HCT116 (cell line): ENCODE measurements around the gene EVI5. TPM values are rescaled to one million over a fixed set of nuclear protein-coding genes. Genes with fewer than 3 reads are reported as not detected.
"Not testable (repeated sequence)": the region's sequence is repeated elsewhere in the genome, so short reads cannot be mapped to it uniquely, and the experiment has no call there.

Experiments used
- ATAC-seq: fragments of 200-7000 bp; cut with Tn5 transposase; 2 replicates; pipeline ENCODE4 v1.9.1; 2020; ENCODE audit warnings: mild to moderate bottlenecking, moderate library complexity
- BruUV-seq: library from RNA; stranded (reverse); fragments of 400-500 nt; replicated peaks from 2 replicates; lab custom pipeline; 2021; lab: Mats Ljungman, UMichigan
- CTCF ChIA-PET: fragments of 300-600 bp; sonication (Branson Sonifier 250); formaldehyde crosslinking; loops from one replicate; lab custom pipeline; 2021; ENCODE audit warnings: antibody characterized with exemption; lab: Charles Lee
- POLR2A ChIA-PET: fragments of 300-600, 350-600 bp; sonication (Branson Sonifier 250); formaldehyde crosslinking; loops from one replicate; lab custom pipeline; 2021; ENCODE audit warnings: antibody characterized with exemption; lab: Charles Lee
- RAD21 ChIA-PET, 2 experiments: fragments of 300-600 bp; sonication (Branson Sonifier 250); formaldehyde crosslinking; loops; one replicate each; lab custom pipeline; 2023; ENCODE audit warnings: low total read pairs in 2 of 2; ENCODE audit not compliant: uncharacterized antibody in 2 of 2, unreplicated experiment in 2 of 2, low non-redundant PET in 1 of 2; lab: Charles Lee
- DNase-seq: peaks from one replicate; pipeline ENCODE4 v3.0.0-alpha.2; 2010; ENCODE audit warnings: low read depth, low spot score
- H2AFZ ChIP-seq: fragments of 200-600 bp; shearing (Covaris generic), sonication (generic); 2 replicates; pipeline ENCODE4 v1.6.1; 2017; ENCODE audit warnings: low read depth, mixed run types, mixed read lengths, antibody characterized with exemption, low read length; ENCODE audit not compliant: poor library complexity, severe bottlenecking
- H3K27ac ChIP-seq: 2 replicates; pipeline ENCODE4 v1.5.1; 2012; ENCODE audit warnings: low read depth, low read length
- H3K27me3 ChIP-seq: fragments of 200-600 bp; sonication (generic); 2 replicates; pipeline ENCODE4 v1.6.1; 2016; ENCODE audit warnings: mixed run types, low read length, mixed read lengths; ENCODE audit not compliant: insufficient read depth
- H3K36me3 ChIP-seq, 2 experiments: fragments of 200-500 bp in 1 of 2; fragments of 200-600 bp in 1 of 2; sonication (Bioruptor generic) in 1 of 2; sonication (generic) in 1 of 2; 2 replicates each; pipeline versions ENCODE4 v1.5.1 to v1.6.1; 2014 to 2016; ENCODE audit warnings: low read length in 2 of 2, inconsistent platforms in 1 of 2, mixed read lengths in 1 of 2, mixed run types in 1 of 2; ENCODE audit not compliant: insufficient read depth in 2 of 2, control insufficient read depth in 1 of 2
- H3K4me1 ChIP-seq, 2 experiments: fragments of 200-600 bp in 1 of 2; sonication (generic) in 1 of 2; 2 replicates each; pipeline versions ENCODE4 v1.5.1 to v1.6.1; 2012 to 2017; ENCODE audit warnings: low read length in 2 of 2, inconsistent platforms in 1 of 2, mild to moderate bottlenecking in 1 of 2, mixed read lengths in 1 of 2, mixed run types in 1 of 2, moderate library complexity in 1 of 2; ENCODE audit not compliant: insufficient read depth in 2 of 2, control insufficient read depth in 1 of 2
- H3K4me2 ChIP-seq: fragments of 200-600 bp; sonication (generic); 2 replicates; pipeline ENCODE4 v1.6.1; 2017; ENCODE audit warnings: mixed run types, low read length, mixed read lengths
- H3K4me3 ChIP-seq, 2 experiments: fragments of 200-600 bp in 1 of 2; sonication (generic) in 1 of 2; replicated peaks in 1 of 2; 2 replicates each; pipeline ENCODE4 v1.5.1; 2011 to 2016; ENCODE audit warnings: low read length in 2 of 2, control low read depth in 1 of 2, low read depth in 1 of 2, mild to moderate bottlenecking in 1 of 2, mixed read lengths in 1 of 2, mixed run types in 1 of 2
- H3K79me2 ChIP-seq: fragments of 200-600 bp; sonication (generic); 2 replicates; pipeline ENCODE4 v1.6.1; 2017; ENCODE audit warnings: mild to moderate bottlenecking, mixed run types, low read length, moderate library complexity, mixed read lengths; ENCODE audit not compliant: insufficient read depth
- H3K9ac ChIP-seq: fragments of 200-600 bp; sonication (generic); 2 replicates; pipeline ENCODE4 v1.6.1; 2016; ENCODE audit warnings: low read length, mixed read lengths
- H3K9me2 ChIP-seq: fragments of 200-600 bp; sonication (generic), shearing (Covaris generic); 2 replicates; pipeline ENCODE4 v1.6.1; 2017; ENCODE audit warnings: mixed run types, mild to moderate bottlenecking, moderate library complexity; ENCODE audit not compliant: insufficient read depth
- H3K9me3 ChIP-seq, 2 experiments: fragments of 200-500 bp in 1 of 2; fragments of 200-600 bp in 1 of 2; sonication (Bioruptor generic) in 1 of 2; sonication (generic) in 1 of 2; 2 replicates each; pipeline ENCODE4 v1.6.1; 2014 to 2017; ENCODE audit warnings: low read length in 2 of 2, mixed read lengths in 2 of 2, inconsistent platforms in 1 of 2, low read depth in 1 of 2, mild to moderate bottlenecking in 1 of 2, mixed run types in 1 of 2, moderate library complexity in 1 of 2; ENCODE audit not compliant: control insufficient read depth in 1 of 2, insufficient read depth in 1 of 2
- H4K20me1 ChIP-seq: fragments of 200-600 bp; sonication (generic), shearing (Covaris generic); 2 replicates; pipeline ENCODE4 v1.6.1; 2017; ENCODE audit warnings: mixed run types, mild to moderate bottlenecking, moderate library complexity; ENCODE audit not compliant: insufficient read depth
- CBX3 ChIP-seq: IDR thresholded peaks from 2 replicates; pipeline ENCODE4 v1.6.1; 2012; ENCODE audit warnings: low read depth
- EGR1 ChIP-seq: IDR thresholded peaks from 2 replicates; pipeline ENCODE4 v1.6.1; 2012; ENCODE audit warnings: low read depth
- ELF1 ChIP-seq: IDR thresholded peaks from 2 replicates; pipeline ENCODE4 v1.6.1; 2012; ENCODE audit warnings: low read depth, borderline replicate concordance
- EZH2phosphoT487 ChIP-seq: fragments of 200-600 bp; IDR thresholded peaks from 2 replicates; pipeline ENCODE4 v1.6.1; 2018; ENCODE audit warnings: antibody characterized with exemption, borderline replicate concordance
- FOSL1 ChIP-seq: IDR thresholded peaks from 2 replicates; pipeline ENCODE4 v1.6.1; 2012; ENCODE audit warnings: low read depth
- POLR2A ChIP-seq: IDR thresholded peaks from 2 replicates; pipeline ENCODE4 v1.7.0; 2011; ENCODE audit warnings: borderline replicate concordance; ENCODE audit not compliant: insufficient read depth, insufficient read length; ENCODE audit errors: extremely low read depth
- POLR2AphosphoS5 ChIP-seq: IDR thresholded peaks from 2 replicates; pipeline ENCODE4 v1.6.1; 2011; ENCODE audit warnings: mild to moderate bottlenecking, low read depth, low read length, moderate library complexity
- SIN3A ChIP-seq: IDR thresholded peaks from 2 replicates; pipeline ENCODE4 v1.6.1; 2012; ENCODE audit warnings: low read depth
- ZBTB33 ChIP-seq: IDR thresholded peaks from 2 replicates; pipeline ENCODE4 v1.6.1; 2011; ENCODE audit warnings: mild to moderate bottlenecking, low read length, moderate library complexity; ENCODE audit not compliant: insufficient replicate concordance; ENCODE audit errors: extremely low read depth
- ZFX ChIP-seq: fragments of 450-650 bp; IDR thresholded peaks from 2 replicates; pipeline ENCODE4 v1.6.1; 2017
- intact Hi-C: fragments of 100-400 bp; cut with micrococcal nuclease; formaldehyde crosslinking; loops from 2 replicates; pipeline ENCODE4 v1.10.0; 2022
- total RNA-seq: library from RNA; stranded (reverse); gene quantifications from one replicate; pipeline ENCODE4 v1.2.1, GENCODE V29; 2021; ENCODE audit not compliant: unreplicated experiment
- TF ChIP-seq, protein P1 (sequence below): IDR thresholded peaks from 2 replicates; pipeline ENCODE4 v1.6.1; 2012

Gene EVI5
- total RNA-seq, 1 experiment from 2014 or later, result 21.8 TPM

DNA sequence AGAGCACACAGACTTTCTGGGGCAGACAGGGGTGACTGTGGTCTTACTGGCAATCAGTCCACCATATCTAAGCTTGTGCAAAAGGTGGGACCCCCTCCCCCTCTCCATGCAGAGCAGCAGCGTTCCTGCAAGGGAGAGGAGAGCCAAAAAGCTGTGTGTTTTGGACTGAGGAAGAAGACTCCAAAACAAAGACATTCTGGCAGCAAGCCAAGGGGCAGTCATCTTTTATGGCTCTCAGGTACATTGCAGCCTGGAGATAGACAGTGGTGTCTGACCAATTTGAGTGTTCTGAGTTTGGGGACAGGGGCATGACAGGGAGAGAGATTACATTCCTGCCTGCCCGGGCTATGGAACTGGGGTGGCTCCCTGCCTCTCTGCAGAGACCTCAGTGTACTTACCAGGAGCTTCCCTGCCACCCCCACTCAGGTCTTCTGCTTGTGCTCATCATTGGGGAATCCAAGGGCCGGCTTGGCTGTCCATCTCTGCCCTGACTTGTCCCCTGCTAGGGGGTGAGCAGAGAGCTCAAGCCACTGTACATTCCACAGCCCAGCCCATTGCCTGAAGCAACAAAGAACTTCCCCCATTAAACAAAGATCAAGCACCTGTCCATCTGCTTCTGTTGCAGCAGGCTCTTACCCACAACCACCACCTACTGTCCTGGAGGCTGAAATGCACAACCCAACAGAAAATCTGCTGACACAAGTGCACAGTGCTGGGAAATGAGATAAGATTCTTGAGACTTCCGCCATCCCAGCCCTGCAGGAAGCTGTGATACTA is 131.1 kb downstream of the EVI5 start:
- no peak for DNase-seq
- Histone ChIP-seq H3K4me3 (no peak overlapping the region), H3K36me3 (no peaks in the 10 kb centered on the region), H2AFZ (no peak overlapping the region), H3K27me3 (no peaks in the 10 kb centered on the region), H3K79me2 (no peaks in the 10 kb centered on the region)
- intact Hi-C loops, result no loop called here
- TF ChIP-seq CBX3 (no peak), ELF1 (no peak), EZH2phosphoT487 (no peak), FOSL1 (no peak), EGR1 (no peak), SIN3A (no peak), ZFX (no peak), POLR2AphosphoS5 (no peak), POLR2A (no peak), ZBTB33 (no peak)
- TF ChIP-seq, protein P1, sequence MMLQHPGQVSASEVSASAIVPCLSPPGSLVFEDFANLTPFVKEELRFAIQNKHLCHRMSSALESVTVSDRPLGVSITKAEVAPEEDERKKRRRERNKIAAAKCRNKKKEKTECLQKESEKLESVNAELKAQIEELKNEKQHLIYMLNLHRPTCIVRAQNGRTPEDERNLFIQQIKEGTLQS, result no peak
- TF ChIP-seq, all 23 proteins: peak for 0
- no peak overlapping the region for H3K4me2 ChIP-seq
- no peak for ATAC-seq
- H3K4me1 ChIP-seq, result no peaks in the 10 kb centered on the region
- H3K27ac ChIP-seq, result no peak overlapping the region
- BruUV-seq, result no TSS peak
- no peaks in the 10 kb centered on the region for H3K9me2 ChIP-seq
- H4K20me1 ChIP-seq, result no peaks in the 10 kb centered on the region
- ChIA-PET POLR2A (no interaction called here), CTCF (no interaction called here), RAD21 (no interaction called here)
- no peak overlapping the region for H3K9ac ChIP-seq
- H3K9me3 ChIP-seq, result peaks cover 7 to 12% of the 10 kb centered on the region in 2 experiments; a peak in 1 of 4 replicates

DNA sequence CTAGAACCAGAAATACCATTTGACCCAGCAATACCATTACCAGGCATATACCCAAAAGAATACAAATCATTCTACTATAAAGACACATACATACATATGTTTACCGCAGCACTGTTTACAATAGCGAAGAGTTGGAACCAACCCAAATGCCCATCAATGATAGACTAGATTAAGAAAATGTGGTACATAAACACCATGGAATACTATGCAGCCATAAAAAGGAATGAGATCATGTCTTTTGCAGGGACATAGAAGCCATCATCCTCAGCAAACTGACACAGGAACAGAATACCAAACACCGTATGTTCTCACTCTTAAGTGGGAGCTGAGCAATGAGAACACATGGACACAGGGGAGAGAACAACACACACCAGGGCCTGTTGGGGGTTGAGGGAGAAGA is 144.2 kb downstream of the EVI5 start:
- H3K27me3 ChIP-seq, H3K27ac ChIP-seq, H3K36me3 ChIP-seq, H4K20me1 ChIP-seq, DNase-seq, RAD21 ChIA-PET, POLR2A ChIA-PET, H3K9me3 ChIP-seq, CTCF ChIA-PET, H3K4me1 ChIP-seq, BruUV-seq, H3K79me2 ChIP-seq, ATAC-seq, H3K4me3 ChIP-seq, H3K9me2 ChIP-seq, H3K4me2 ChIP-seq, H3K9ac ChIP-seq, intact Hi-C loops, H2AFZ ChIP-seq: not testable (repeated sequence)
